Uterus (tissue), 2 donors: Measurements from ENCODE around the gene SCYL1.

Experiments used
- CTCF ChIP-seq, 4 experiments: fragments of 200-600 bp in 2 of 4; fragments of 450-650 bp in 2 of 4; sonication (generic) in 2 of 4; IDR thresholded peaks; one replicate each; pipeline ENCODE4 v1.5.1; 2016 to 2019; ENCODE audit warnings: antibody characterized with exemption in 4 of 4, mild to moderate bottlenecking in 2 of 4, moderate library complexity in 1 of 4
- POLR2A ChIP-seq, 2 donors: fragments of 450-650 bp; IDR thresholded peaks; one replicate each; pipeline ENCODE4 v1.6.1; 2016; ENCODE audit warnings: antibody characterized with exemption in 2 of 2, mild to moderate bottlenecking in 1 of 2, moderate library complexity in 1 of 2

- TF ChIP-seq CTCF (IDR thresholded peaks at IDR 0.05) (no peak), POLR2A (IDR thresholded peaks at IDR 0.05) (peak; percentile 45 to 56)
These were observed 32.1 kb upstream of the SCYL1 start for GRCh38 chr11:65492637-65493366.
